ENCODE data around the gene HIVEP3. TPM values are rescaled to one million over a fixed set of nuclear protein-coding genes. Genes with fewer than 3 reads are reported as not detected.

HIVEP3 gene
- total and polyA plus RNA-seq, 2 donors (not counting 1 experiment from before 2014, with no cell fraction given), result 2.0 to 5.1 TPM

GRCh38 chr1:41735631-41736260 is 183.0 kb downstream of the HIVEP3 start:
- no peak for ATAC-seq (ENCODE audit: low read depth)
- H3K9me3 Mint-ChIP-seq (ENCODE audit: insufficient read depth), result no peaks in the 10 kb centered on the region
- H3K4me3 Mint-ChIP-seq, result no peak overlapping the region
- WGBS (ENCODE audit: insufficient coverage), result 99% methylated on average over 9 of the region's 13 CpGs
- Histone ChIP-seq H3K79me2 (ENCODE audit: control insufficient read depth, insufficient read depth, low read length) (no peaks in the 10 kb centered on the region), H3K36me3 (replicated peaks in 1 of 2; ENCODE audit: control extremely low read depth in 1 of 2, control insufficient read depth in 1 of 2, extremely low read depth in 1 of 2, insufficient read depth in 2 of 2, low read length in 1 of 2) (no peaks in the 10 kb centered on the region), H3K27ac (ENCODE audit: low read length in 2 of 2) (no peak overlapping the region), H4K20me1 (ENCODE audit: control insufficient read depth, insufficient read depth, low read length, poor library complexity, severe bottlenecking) (no peaks in the 10 kb centered on the region), H3K4me2 (replicated peaks; ENCODE audit: low read depth, low read length, poor library complexity, severe bottlenecking) (no peak overlapping the region), H3K9me3 (ENCODE audit: control extremely low read depth in 1 of 3, control insufficient read depth in 2 of 3, insufficient read depth in 1 of 3, low read length in 2 of 3) (peaks cover 0 to 8% (median 4%) of the 10 kb centered on the region in 3 donors), H3K27me3 (replicated peaks in 1 of 4; ENCODE audit: control extremely low read depth in 1 of 4, control insufficient read depth in 3 of 4, insufficient read depth in 4 of 4, low read length in 3 of 4) (no peaks in the 10 kb centered on the region), H3K9ac (ENCODE audit: low read length) (no peak overlapping the region), H3K4me1 (ENCODE audit: control insufficient read depth in 2 of 2, insufficient read depth in 2 of 2, low read length in 2 of 2) (peaks cover 35 to 41% of the 10 kb centered on the region in 2 donors), H2AFZ (ENCODE audit: insufficient read depth, low read depth, low read length, poor library complexity, severe bottlenecking) (no peak overlapping the region), H3K4me3 (ENCODE audit: control extremely low read depth in 1 of 5, extremely low read depth in 1 of 5, insufficient read depth in 1 of 5, low read depth in 2 of 5, low read length in 4 of 5) (no peak overlapping the region)
- peaks cover 65% of the 10 kb centered on the region for H3K4me1 Mint-ChIP-seq
- ChIA-PET CTCF (no interaction called here), POLR2A (no interaction called here)
- no peak for DNase-seq
- intact Hi-C loops (cut with micrococcal nuclease), result no loop called here
- H3K27ac Mint-ChIP-seq, result no peak overlapping the region
- H3K27me3 Mint-ChIP-seq, result no peaks in the 10 kb centered on the region
- TF ChIP-seq CTCF (IDR thresholded peaks at IDR 0.05) (no peak), EZH2 (IDR thresholded peaks at IDR 0.05; ENCODE audit: borderline replicate concordance, insufficient read depth, low read depth, low read length, poor library complexity, severe bottlenecking) (no peak)

- Histone ChIP-seq H3K27me3 (replicated peaks in 1 of 4; ENCODE audit: control extremely low read depth in 1 of 4, control insufficient read depth in 3 of 4, insufficient read depth in 4 of 4, low read length in 3 of 4) (no peaks in the 10 kb centered on the region), H3K79me2 (ENCODE audit: control insufficient read depth, insufficient read depth, low read length) (no peaks in the 10 kb centered on the region), H3K9ac (ENCODE audit: low read length) (no peak overlapping the region), H4K20me1 (ENCODE audit: control insufficient read depth, insufficient read depth, low read length, poor library complexity, severe bottlenecking) (no peaks in the 10 kb centered on the region), H3K9me3 (ENCODE audit: control extremely low read depth in 1 of 3, control insufficient read depth in 2 of 3, insufficient read depth in 1 of 3, low read length in 2 of 3) (peaks cover 0 to 13% (median 4%) of the 10 kb centered on the region in 3 donors), H2AFZ (ENCODE audit: insufficient read depth, low read depth, low read length, poor library complexity, severe bottlenecking) (no peak overlapping the region), H3K4me1 (ENCODE audit: control insufficient read depth in 2 of 2, insufficient read depth in 2 of 2, low read length in 2 of 2) (peaks cover 29 to 41% of the 10 kb centered on the region in 2 donors), H3K27ac (ENCODE audit: low read length in 2 of 2) (no peak overlapping the region), H3K4me2 (replicated peaks; ENCODE audit: low read depth, low read length, poor library complexity, severe bottlenecking) (no peak overlapping the region), H3K36me3 (replicated peaks in 1 of 2; ENCODE audit: control extremely low read depth in 1 of 2, control insufficient read depth in 1 of 2, extremely low read depth in 1 of 2, insufficient read depth in 2 of 2, low read length in 1 of 2) (no peaks in the 10 kb centered on the region), H3K4me3 (ENCODE audit: control extremely low read depth in 1 of 5, extremely low read depth in 1 of 5, insufficient read depth in 1 of 5, low read depth in 2 of 5, low read length in 4 of 5) (no peak overlapping the region)
- ChIA-PET POLR2A (no interaction called here), CTCF (no interaction called here)
- intact Hi-C loops (cut with micrococcal nuclease), result no loop called here
- Mint-ChIP-seq H3K27me3 (no peaks in the 10 kb centered on the region), H3K4me1 (peaks cover 63% of the 10 kb centered on the region), H3K9me3 (ENCODE audit: insufficient read depth) (no peaks in the 10 kb centered on the region), H3K4me3 (no peak overlapping the region), H3K27ac (no peak overlapping the region)
- TF ChIP-seq CTCF (IDR thresholded peaks at IDR 0.05) (no peak), EZH2 (IDR thresholded peaks at IDR 0.05; ENCODE audit: borderline replicate concordance, insufficient read depth, low read depth, low read length, poor library complexity, severe bottlenecking) (no peak)
- WGBS (ENCODE audit: insufficient coverage), result no CpG with 5 or more reads among the region's 4 CpGs
- no peak for DNase-seq
- ATAC-seq (ENCODE audit: low read depth), result no peak
Measured at GRCh38 chr1:41735139-41735538, 183.6 kb downstream of the HIVEP3 start.
